B cell (primary cell): ENCODE measurements around the gene XYLT2. TPM values are rescaled to one million over a fixed set of nuclear protein-coding genes. Genes with fewer than 3 reads are reported as not detected.

Experiments used
- ATAC-seq: fragments of 200-7000 bp; cut with Tn5 transposase; one replicate; pipeline ENCODE4 v1.10.0; 2021; ENCODE audit warnings: low read depth, mild to moderate bottlenecking, moderate number of reproducible peaks, moderate library complexity
- CTCF ChIA-PET: fragments of 350-600 bp; sonication (Branson Sonifier 250); formaldehyde crosslinking; loops from one replicate; lab custom pipeline; 2021; ENCODE audit warnings: antibody characterized with exemption, inconsistent platforms; lab: Charles Lee
- POLR2A ChIA-PET: fragments of 350-600 bp; sonication (Branson Sonifier 250); formaldehyde crosslinking; loops from one replicate; lab custom pipeline; 2021; ENCODE audit warnings: antibody characterized with exemption; lab: Charles Lee
- DNase-seq: peaks from one replicate; pipeline ENCODE4 v3.0.0; 2013
- H2AFZ ChIP-seq: 2 replicates; pipeline ENCODE4 v1.6.1; 2012; ENCODE audit warnings: mild to moderate bottlenecking, low read depth, low read length; ENCODE audit not compliant: insufficient read depth, poor library complexity, severe bottlenecking
- H3K27ac ChIP-seq, 2 donors: 1 replicate in 1 of 2; 2 replicates in 1 of 2; pipeline ENCODE4 v1.5.1; 2012 to 2013; ENCODE audit warnings: low read length in 2 of 2, mild to moderate bottlenecking in 2 of 2, moderate library complexity in 1 of 2
- H3K27me3 ChIP-seq, 4 experiments: fragments of 200-600 bp in 1 of 4; sonication (generic) in 1 of 4; replicated peaks in 1 of 4; 1 replicate in 2 of 4; 2 replicates in 2 of 4; pipeline versions ENCODE4 v1.6.1 to v1.7.0; 2013 to 2016; ENCODE audit warnings: low read length in 3 of 4, mild to moderate bottlenecking in 2 of 4, mixed read lengths in 1 of 4, moderate library complexity in 1 of 4; ENCODE audit not compliant: insufficient read depth in 4 of 4, control insufficient read depth in 3 of 4; ENCODE audit errors: control extremely low read depth in 1 of 4
- H3K36me3 ChIP-seq, 2 experiments: replicated peaks in 1 of 2; 1 replicate in 1 of 2; 2 replicates in 1 of 2; pipeline versions ENCODE4 v1.6.1 to v1.7.1; 2013; ENCODE audit warnings: low read length in 1 of 2; ENCODE audit not compliant: insufficient read depth in 2 of 2, control insufficient read depth in 1 of 2; ENCODE audit errors: control extremely low read depth in 1 of 2, extremely low read depth in 1 of 2
- H3K4me1 ChIP-seq, 2 donors: fragments of 200-600 bp in 1 of 2; sonication (generic) in 1 of 2; 1 replicate in 1 of 2; 2 replicates in 1 of 2; pipeline versions ENCODE4 v1.5.1 to v1.6.1; 2013 to 2017; ENCODE audit warnings: low read length in 2 of 2; ENCODE audit not compliant: control insufficient read depth in 2 of 2, insufficient read depth in 2 of 2
- H3K4me2 ChIP-seq: replicated peaks from 2 replicates; pipeline ENCODE3; 2012; ENCODE audit warnings: mild to moderate bottlenecking, low read depth, low read length; ENCODE audit not compliant: poor library complexity, severe bottlenecking
- H3K4me3 ChIP-seq, 5 experiments: fragments of 200-600 bp in 1 of 5; sonication (generic) in 1 of 5; 1 replicate in 3 of 5; 2 replicates in 2 of 5; pipeline versions ENCODE4 v1.5.1 to v1.7.0; 2011 to 2016; ENCODE audit warnings: low read length in 4 of 5, mild to moderate bottlenecking in 4 of 5, low read depth in 2 of 5, control low read depth in 1 of 5, moderate library complexity in 1 of 5; ENCODE audit not compliant: insufficient read depth in 1 of 5; ENCODE audit errors: control extremely low read depth in 1 of 5, extremely low read depth in 1 of 5
- H3K79me2 ChIP-seq: fragments of 200-600 bp; sonication (generic); one replicate; pipeline ENCODE4 v1.6.0; 2016; ENCODE audit warnings: low read length; ENCODE audit not compliant: control insufficient read depth, insufficient read depth
- H3K9ac ChIP-seq: fragments of 200-600 bp; sonication (generic); 2 replicates; pipeline ENCODE4 v1.6.1; 2017; ENCODE audit warnings: mild to moderate bottlenecking, low read length, moderate library complexity
- H3K9me3 ChIP-seq, 3 donors: one replicate each; pipeline versions ENCODE4 v1.6.1 to v1.7.1; 2013; ENCODE audit warnings: low read length in 2 of 3; ENCODE audit not compliant: control insufficient read depth in 2 of 3, insufficient read depth in 1 of 3; ENCODE audit errors: control extremely low read depth in 1 of 3
- H4K20me1 ChIP-seq: 2 replicates; pipeline ENCODE4 v1.6.0; 2012; ENCODE audit warnings: mild to moderate bottlenecking, low read length; ENCODE audit not compliant: insufficient read depth, control insufficient read depth, poor library complexity, severe bottlenecking
- H3K27ac Mint-ChIP-seq: one replicate; pipeline ENCODE4 v1.8.0; 2021; ENCODE audit warnings: mixed read lengths
- H3K27me3 Mint-ChIP-seq: one replicate; pipeline ENCODE4 v1.8.0; 2021; ENCODE audit warnings: mixed read lengths
- H3K4me1 Mint-ChIP-seq: one replicate; pipeline ENCODE4 v1.8.0; 2021; ENCODE audit warnings: mixed read lengths
- H3K4me3 Mint-ChIP-seq: one replicate; pipeline ENCODE4 v1.8.0; 2021; ENCODE audit warnings: mixed read lengths
- H3K9me3 Mint-ChIP-seq: one replicate; pipeline ENCODE4 v1.8.0; 2022; ENCODE audit warnings: mixed read lengths; ENCODE audit not compliant: insufficient read depth
- EZH2 ChIP-seq: IDR thresholded peaks from 2 replicates; pipeline ENCODE4 v1.6.1; 2012; ENCODE audit warnings: borderline replicate concordance, low read depth, mild to moderate bottlenecking, moderate library complexity, low read length; ENCODE audit not compliant: insufficient read depth, poor library complexity, severe bottlenecking
- WGBS: methylation state at CpG from one replicate; pipeline ENCODE4 v1.1.5; 2013; ENCODE audit warnings: missing lambda C conversion rate; ENCODE audit not compliant: insufficient coverage; 5-methylcytosine and 5-hydroxymethylcytosine counted together
- intact Hi-C: fragments of 100-400 bp; cut with micrococcal nuclease; formaldehyde crosslinking; loops from one replicate; pipeline ENCODE4 v1.10.0; 2022
- polyA plus RNA-seq: library from polyadenylated mRNA; depleted of rRNA; stranded (reverse); fragments of >200 nt; gene quantifications from 2 replicates; pipeline ENCODE4 v1.2.3, GENCODE V29; 2012
- total RNA-seq, 2 donors: library from RNA; stranded (reverse); fragments of 120-200 nt in 1 of 2; gene quantifications; 1 replicate in 1 of 2; 2 replicates in 1 of 2; pipeline versions ENCODE4 v1.2.3 to v1.2.4, GENCODE V29; 2013 to 2022
- TF ChIP-seq, protein P1 (sequence below): fragments of 200-600 bp; IDR thresholded peaks from one replicate; pipeline ENCODE4 v1.8.0; 2022; ENCODE audit warnings: antibody characterized with exemption, mild to moderate bottlenecking

The XYLT2 gene
- total and polyA plus RNA-seq, 2 donors (not counting 1 experiment from before 2014, with no cell fraction given): 21.5 to 29.9 TPM

GRCh38 chr17:50364715-50365114 is 18.8 kb downstream of the XYLT2 start:
- POLR2A ChIA-PET: no interaction called here
- Histone ChIP-seq H3K79me2 (peaks cover 4% of the 10 kb centered on the region), H3K4me1 (peaks cover 5 to 8% of the 10 kb centered on the region in 2 donors), H3K9ac (no peak overlapping the region), H3K4me2 (no peak overlapping the region), H2AFZ (no peak overlapping the region), H3K4me3 (no peak overlapping the region), H3K9me3 (no peaks in the 10 kb centered on the region), H3K27me3 (no peaks in the 10 kb centered on the region), H3K27ac (no peak overlapping the region), H3K36me3 (peaks cover 0 to 52% of the 10 kb centered on the region in 2 experiments), H4K20me1 (peaks cover 46% of the 10 kb centered on the region)
- Mint-ChIP-seq H3K4me3 (no peak overlapping the region), H3K9me3 (no peaks in the 10 kb centered on the region), H3K27ac (no peak overlapping the region), H3K27me3 (no peaks in the 10 kb centered on the region), H3K4me1 (peaks cover 8% of the 10 kb centered on the region)
- intact Hi-C loops: no loop called here
- ATAC-seq: no peak
- no peak for TF ChIP-seq EZH2
- TF ChIP-seq, protein P1, sequence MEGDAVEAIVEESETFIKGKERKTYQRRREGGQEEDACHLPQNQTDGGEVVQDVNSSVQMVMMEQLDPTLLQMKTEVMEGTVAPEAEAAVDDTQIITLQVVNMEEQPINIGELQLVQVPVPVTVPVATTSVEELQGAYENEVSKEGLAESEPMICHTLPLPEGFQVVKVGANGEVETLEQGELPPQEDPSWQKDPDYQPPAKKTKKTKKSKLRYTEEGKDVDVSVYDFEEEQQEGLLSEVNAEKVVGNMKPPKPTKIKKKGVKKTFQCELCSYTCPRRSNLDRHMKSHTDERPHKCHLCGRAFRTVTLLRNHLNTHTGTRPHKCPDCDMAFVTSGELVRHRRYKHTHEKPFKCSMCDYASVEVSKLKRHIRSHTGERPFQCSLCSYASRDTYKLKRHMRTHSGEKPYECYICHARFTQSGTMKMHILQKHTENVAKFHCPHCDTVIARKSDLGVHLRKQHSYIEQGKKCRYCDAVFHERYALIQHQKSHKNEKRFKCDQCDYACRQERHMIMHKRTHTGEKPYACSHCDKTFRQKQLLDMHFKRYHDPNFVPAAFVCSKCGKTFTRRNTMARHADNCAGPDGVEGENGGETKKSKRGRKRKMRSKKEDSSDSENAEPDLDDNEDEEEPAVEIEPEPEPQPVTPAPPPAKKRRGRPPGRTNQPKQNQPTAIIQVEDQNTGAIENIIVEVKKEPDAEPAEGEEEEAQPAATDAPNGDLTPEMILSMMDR: no peak
- no peak for DNase-seq
- CTCF ChIA-PET: interaction anchor here (2.1 kb wide), 1 partner anchor 33 kb away, joined by 8 read pairs; the partner anchor contains the start of gene LRRC59
- WGBS: 92% methylated on average over 6 of the region's 9 CpGs

DNA sequence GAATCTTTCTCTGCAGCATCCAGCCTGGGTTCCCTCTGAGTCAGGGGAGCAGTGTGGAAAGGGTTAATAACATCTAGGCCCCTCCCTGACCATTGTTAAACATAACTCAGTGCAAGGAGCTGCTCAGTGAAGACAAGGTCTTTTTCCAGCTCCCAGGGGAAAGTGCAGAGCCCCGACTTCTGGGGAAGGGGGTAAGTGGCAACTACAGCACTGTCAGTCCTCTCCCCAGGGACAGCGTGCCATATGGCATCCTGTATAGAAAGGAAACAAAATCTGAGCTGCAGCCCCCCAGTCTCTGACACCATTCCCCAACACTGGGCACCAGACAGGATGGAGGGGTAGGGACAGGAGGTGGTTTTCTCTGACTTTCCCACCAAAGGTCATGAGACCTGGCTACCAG is 19.2 kb downstream of the XYLT2 start:
- Mint-ChIP-seq H3K4me1 (peaks cover 8% of the 10 kb centered on the region), H3K9me3 (no peaks in the 10 kb centered on the region), H3K27me3 (no peaks in the 10 kb centered on the region), H3K27ac (no peak overlapping the region), H3K4me3 (no peak overlapping the region)
- no peak for TF ChIP-seq EZH2
- TF ChIP-seq, protein P1: no peak
- Histone ChIP-seq H3K27me3 (no peaks in the 10 kb centered on the region), H3K27ac (no peak overlapping the region), H3K4me2 (no peak overlapping the region), H3K4me3 (no peak overlapping the region), H2AFZ (no peak overlapping the region), H3K9ac (no peak overlapping the region), H4K20me1 (peaks cover 46% of the 10 kb centered on the region), H3K79me2 (peaks cover 5% of the 10 kb centered on the region), H3K36me3 (peaks cover 0 to 55% of the 10 kb centered on the region in 2 experiments), H3K4me1 (peaks cover 5 to 8% of the 10 kb centered on the region in 2 donors), H3K9me3 (no peaks in the 10 kb centered on the region)
- POLR2A ChIA-PET: no interaction called here
- DNase-seq: no peak
- CTCF ChIA-PET: interaction anchor here (0.6 to 2.1 kb wide), 2 partner anchors 32 to 340 kb away, joined by 3 to 8 read pairs; partner anchors contain the start of gene LRRC59
- no peak for ATAC-seq
- intact Hi-C loops: no loop called here
- WGBS: no CpG with 5 or more reads among the region's 2 CpGs
